Brain microvascular endothelial cell (primary cell): ENCODE results near the gene THBS2.

Source experiments
- DNase-seq: peaks from one replicate; pipeline ENCODE4 v3.0.0-alpha.2; 2020
- H3K27ac ChIP-seq: fragments of 250-450 bp; sonication (Bioruptor Pico); 2 replicates; pipeline ENCODE4 v1.5.1; 2020; ENCODE audit warnings: mild to moderate bottlenecking, moderate library complexity
- H3K27me3 ChIP-seq: fragments of 250-450 bp; sonication (Bioruptor Pico); replicated peaks from 2 replicates; pipeline ENCODE4 v1.5.1; 2020; ENCODE audit warnings: mild to moderate bottlenecking
- H3K36me3 ChIP-seq: fragments of 250-450 bp; sonication (Bioruptor Pico); replicated peaks from 2 replicates; pipeline ENCODE4 v1.5.1; 2020; ENCODE audit warnings: mild to moderate bottlenecking
- H3K4me3 ChIP-seq: 2 replicates; pipeline ENCODE4 v1.5.1; 2011; ENCODE audit warnings: low read depth, mild to moderate bottlenecking, control low read depth, low read length, moderate library complexity
- in situ Hi-C: cut with HindIII; loops from 2 replicates; pipeline ENCODE4 v1.10.0; 2017; ENCODE audit warnings: low sequenced_read_pairs, low pct_ligation_motif_present
- TF ChIP-seq, protein P1 (sequence below): IDR thresholded peaks from 2 replicates; pipeline ENCODE4 v1.5.1; 2011; ENCODE audit warnings: low read depth, mild to moderate bottlenecking, moderate library complexity, low read length, control low read depth, inconsistent platforms; ENCODE audit errors: missing control alignments

Gene THBS2

DNA sequence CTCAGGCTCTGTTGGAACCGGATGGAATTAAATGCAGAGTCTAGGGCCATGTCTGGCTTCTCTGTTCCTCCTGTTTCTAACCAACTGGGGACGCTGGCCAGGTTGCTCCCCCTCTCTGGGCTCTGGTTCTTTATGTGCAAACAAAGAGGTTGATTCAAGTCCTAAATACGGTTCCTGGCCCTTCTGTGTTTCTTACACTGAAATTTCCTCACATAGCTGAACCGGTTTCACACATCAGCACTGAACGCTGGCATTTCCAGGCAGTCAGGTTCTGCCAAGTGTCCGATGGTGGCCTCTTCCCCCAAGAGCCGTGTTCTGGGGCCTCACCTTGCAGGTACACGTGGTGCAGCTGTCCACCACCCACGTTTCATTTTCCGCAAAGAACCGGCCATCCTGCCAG lies 13.5 kb downstream of the THBS2 start:
- in situ Hi-C loops = no loop called here
- TF ChIP-seq, protein P1, sequence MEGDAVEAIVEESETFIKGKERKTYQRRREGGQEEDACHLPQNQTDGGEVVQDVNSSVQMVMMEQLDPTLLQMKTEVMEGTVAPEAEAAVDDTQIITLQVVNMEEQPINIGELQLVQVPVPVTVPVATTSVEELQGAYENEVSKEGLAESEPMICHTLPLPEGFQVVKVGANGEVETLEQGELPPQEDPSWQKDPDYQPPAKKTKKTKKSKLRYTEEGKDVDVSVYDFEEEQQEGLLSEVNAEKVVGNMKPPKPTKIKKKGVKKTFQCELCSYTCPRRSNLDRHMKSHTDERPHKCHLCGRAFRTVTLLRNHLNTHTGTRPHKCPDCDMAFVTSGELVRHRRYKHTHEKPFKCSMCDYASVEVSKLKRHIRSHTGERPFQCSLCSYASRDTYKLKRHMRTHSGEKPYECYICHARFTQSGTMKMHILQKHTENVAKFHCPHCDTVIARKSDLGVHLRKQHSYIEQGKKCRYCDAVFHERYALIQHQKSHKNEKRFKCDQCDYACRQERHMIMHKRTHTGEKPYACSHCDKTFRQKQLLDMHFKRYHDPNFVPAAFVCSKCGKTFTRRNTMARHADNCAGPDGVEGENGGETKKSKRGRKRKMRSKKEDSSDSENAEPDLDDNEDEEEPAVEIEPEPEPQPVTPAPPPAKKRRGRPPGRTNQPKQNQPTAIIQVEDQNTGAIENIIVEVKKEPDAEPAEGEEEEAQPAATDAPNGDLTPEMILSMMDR = no peak
- no peak overlapping the region for H3K27ac ChIP-seq
- peaks cover 72% of the 10 kb centered on the region for H3K36me3 ChIP-seq
- H3K4me3 ChIP-seq = no peak overlapping the region
- no peak for DNase-seq
- H3K27me3 ChIP-seq = no peaks in the 10 kb centered on the region

DNA sequence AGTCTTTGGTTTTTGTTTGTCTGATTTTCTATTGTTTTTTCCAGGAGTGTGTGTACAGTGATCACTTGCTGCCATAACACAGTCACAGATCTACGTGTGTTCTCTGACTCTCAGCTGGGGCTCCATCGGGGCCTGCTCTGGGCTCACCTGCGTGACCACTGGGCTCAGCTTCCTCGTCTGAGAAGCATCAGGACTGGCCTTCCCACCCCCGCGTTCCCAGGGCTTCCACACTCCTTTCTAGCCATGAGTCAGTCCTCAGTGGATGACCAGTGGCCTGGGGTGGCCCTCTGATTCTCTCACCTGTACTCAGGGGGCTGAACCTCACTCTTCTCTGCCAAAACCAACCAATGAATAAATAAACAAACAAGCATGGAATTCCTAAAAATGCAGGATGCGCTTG lies 14.5 kb downstream of the THBS2 start:
- Histone ChIP-seq H3K36me3 (peaks cover 70% of the 10 kb centered on the region), H3K4me3 (no peak overlapping the region), H3K27ac (no peak overlapping the region), H3K27me3 (no peaks in the 10 kb centered on the region)
- TF ChIP-seq, protein P1 = no peak
- no peak for DNase-seq
- in situ Hi-C loops = no loop called here

DNA sequence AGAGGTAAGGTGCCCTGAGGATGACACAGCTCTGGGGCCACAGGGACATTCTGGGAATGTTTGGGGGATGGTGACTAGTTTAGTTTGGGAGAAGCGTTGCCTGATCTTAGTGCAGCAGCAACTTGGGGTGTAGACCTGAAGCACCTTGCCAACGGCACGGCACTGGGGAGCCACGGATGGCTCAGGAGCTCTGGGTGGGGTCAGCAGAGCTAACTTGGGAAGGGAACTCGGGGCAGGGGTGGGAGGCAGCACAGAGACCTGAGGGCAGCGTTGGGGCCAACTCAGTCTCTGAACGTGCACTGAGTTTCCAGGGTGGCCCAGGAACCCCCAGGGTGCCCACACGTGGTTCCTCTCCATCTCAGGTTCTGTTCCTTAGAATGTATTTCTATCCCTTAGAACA lies 14.9 kb downstream of the THBS2 start:
- in situ Hi-C loops = no loop called here
- Histone ChIP-seq H3K36me3 (peaks cover 73% of the 10 kb centered on the region), H3K4me3 (no peak overlapping the region), H3K27me3 (no peaks in the 10 kb centered on the region), H3K27ac (no peak overlapping the region)
- DNase-seq = no peak
- TF ChIP-seq, protein P1 = no peak

- peaks cover 77% of the 10 kb centered on the region for H3K36me3 ChIP-seq
Observed at GRCh38 chr6:169237496-169238134, 16.0 kb downstream of the THBS2 start.

DNA sequence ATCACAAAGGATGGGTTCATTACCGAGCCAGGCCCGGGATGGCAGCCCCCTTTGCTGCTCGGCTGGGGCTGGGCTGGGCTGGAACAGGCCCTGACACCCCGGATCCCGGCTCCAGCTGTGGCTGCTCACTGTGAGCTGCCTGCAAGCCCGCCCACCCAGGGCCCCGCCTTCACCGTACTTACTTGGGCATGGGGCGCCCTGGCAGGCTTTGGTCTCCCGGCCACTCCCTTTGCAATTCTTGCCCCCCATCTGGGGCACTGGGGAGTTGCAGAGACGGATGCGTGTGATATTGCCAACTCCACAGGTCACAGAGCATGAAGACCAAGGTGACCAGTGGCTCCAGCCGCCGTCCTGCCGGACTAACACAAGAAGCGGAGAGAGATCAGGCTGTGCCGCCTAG lies 16.7 kb downstream of the THBS2 start:
- in situ Hi-C loops = no loop called here
- TF ChIP-seq, protein P1 = no peak

More at GRCh38 chr6:169237496-169238134, 16.0 kb downstream of the THBS2 start:
- in situ Hi-C loops = no loop called here
- TF ChIP-seq, protein P1 = no peak
- Histone ChIP-seq H3K27ac (no peak overlapping the region), H3K4me3 (no peak overlapping the region), H3K27me3 (no peaks in the 10 kb centered on the region)
- DNase-seq = no peak

DNA sequence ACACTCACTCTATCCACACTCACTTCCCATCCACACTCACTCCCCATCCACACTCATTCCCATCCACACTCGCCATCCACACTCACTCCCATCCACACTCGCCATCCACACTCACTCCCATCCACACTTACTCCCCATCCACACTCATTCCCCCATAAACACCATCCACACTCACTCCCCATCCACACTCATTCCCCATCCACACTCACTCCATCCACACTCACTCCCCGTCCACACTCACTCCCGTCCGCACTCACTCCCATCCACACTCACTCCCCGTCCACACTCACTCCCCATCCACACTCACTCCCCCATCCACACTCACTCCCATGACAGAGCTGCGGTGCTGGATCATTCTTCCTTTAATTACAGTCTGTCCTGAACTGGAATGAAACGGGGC lies 17.1 kb downstream of the THBS2 start:
- Histone ChIP-seq H3K27me3 (no peaks in the 10 kb centered on the region), H3K4me3 (no peak overlapping the region), H3K36me3 (peaks cover 81% of the 10 kb centered on the region), H3K27ac (no peak overlapping the region)
- TF ChIP-seq, protein P1 = no peak
- DNase-seq = no peak
- in situ Hi-C loops = no loop called here

More for the DNA sequence above, 16.7 kb downstream of the THBS2 start:
- Histone ChIP-seq H3K27ac (no peak overlapping the region), H3K4me3 (no peak overlapping the region), H3K27me3 (no peaks in the 10 kb centered on the region), H3K36me3 (peaks cover 81% of the 10 kb centered on the region)
- no peak for DNase-seq
